ENCODE data around the gene UBE2C. TPM values are rescaled to one million over a fixed set of nuclear protein-coding genes. Genes with fewer than 3 reads are reported as not detected.
"Not testable (repeated sequence)": the region's sequence is repeated elsewhere in the genome, so short reads cannot be mapped to it uniquely, and the experiment has no call there.

UBE2C gene
- total RNA-seq, 1 donor from 2014 or later, result 202 TPM

DNA sequence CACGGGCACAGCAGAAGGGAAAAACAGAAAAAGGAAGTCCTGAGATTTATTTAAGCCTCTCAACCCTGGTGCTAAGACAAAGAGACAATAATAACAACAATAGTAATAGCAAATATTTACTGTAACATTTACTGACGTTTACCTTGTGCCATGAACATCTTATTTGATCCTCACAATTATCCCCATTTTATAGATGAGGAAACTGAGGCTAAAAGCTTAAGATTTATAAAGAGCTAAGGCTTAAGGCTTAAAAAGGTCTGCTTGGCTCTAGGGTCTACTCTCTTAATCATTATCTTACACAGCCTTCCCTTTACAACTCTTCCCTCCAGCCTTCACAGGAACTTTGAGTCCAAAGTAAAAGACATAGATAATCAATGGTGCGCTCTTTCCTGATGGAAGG is 24.1 kb upstream of the UBE2C start:
- TF ChIP-seq CTCF (conservative IDR thresholded peaks at IDR 0.05), result no peak
- Mint-ChIP-seq H3K27ac (ENCODE audit: unreplicated experiment) (no peak overlapping the region), H3K4me1 (peaks cover 15% of the 10 kb centered on the region), H3K36me3 (ENCODE audit: low read depth) (no peaks in the 10 kb centered on the region), H3K4me3 (peak overlapping the region; percentile 27), H3K27me3 (ENCODE audit: low read depth) (peaks cover 17% of the 10 kb centered on the region), H3K9me3 (no peaks in the 10 kb centered on the region)
- DNase-seq (ENCODE audit: low read depth, low spot score), result no peak

GRCh38 chr20:45792317-45793118 is 19.9 kb upstream of the UBE2C start:
- Mint-ChIP-seq H3K36me3 (ENCODE audit: low read depth) (peaks cover 6% of the 10 kb centered on the region), H3K4me3 (peak overlapping the region; percentile 86), H3K4me1 (peaks cover 15% of the 10 kb centered on the region), H3K9me3 (no peaks in the 10 kb centered on the region), H3K27me3 (ENCODE audit: low read depth) (peaks cover 8% of the 10 kb centered on the region), H3K27ac (ENCODE audit: unreplicated experiment) (peak overlapping the region; percentile 71)
- no peak for TF ChIP-seq CTCF (conservative IDR thresholded peaks at IDR 0.05)
- DNase-seq (ENCODE audit: low read depth, low spot score), result no peak

DNA sequence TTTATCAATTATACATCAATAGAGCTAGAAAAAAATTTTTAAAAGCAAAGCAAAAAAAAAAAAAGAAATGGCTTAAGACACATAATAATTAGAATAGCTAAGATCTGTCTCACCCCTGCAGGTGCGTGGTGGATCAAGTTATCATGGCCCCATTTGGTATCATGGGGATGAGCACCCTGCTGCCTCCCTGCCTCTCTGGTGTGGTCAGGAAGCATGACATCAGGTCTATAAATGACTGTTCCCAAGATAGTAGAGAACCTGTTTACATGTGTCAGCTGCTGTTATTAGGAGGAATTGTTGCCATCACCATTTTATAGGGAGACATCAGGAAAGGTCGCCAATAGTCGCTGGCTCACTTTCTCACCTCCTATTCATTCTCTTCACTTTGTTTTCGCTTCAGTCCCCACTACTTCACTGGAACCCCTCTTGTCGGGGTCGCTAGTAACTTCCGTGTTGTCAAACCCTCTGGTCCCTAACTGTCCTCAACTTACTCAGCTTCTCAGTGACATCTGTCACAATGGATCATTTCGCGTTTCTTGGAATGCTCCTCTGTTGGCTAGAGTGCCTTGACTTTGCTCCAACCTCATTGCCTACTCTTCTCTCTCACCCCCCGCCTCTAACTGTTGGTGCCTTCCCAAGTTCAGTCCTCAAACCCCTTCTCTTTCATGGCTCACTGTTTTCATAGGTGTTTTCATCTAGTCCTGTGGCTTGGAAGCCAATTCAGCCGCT is 15.9 kb upstream of the UBE2C start:
- no peak for TF ChIP-seq CTCF (conservative IDR thresholded peaks at IDR 0.05)
- Mint-ChIP-seq H3K27ac (ENCODE audit: unreplicated experiment) (no peak overlapping the region), H3K4me1 (peaks cover 10% of the 10 kb centered on the region), H3K9me3 (no peaks in the 10 kb centered on the region), H3K4me3 (no peak overlapping the region), H3K27me3 (ENCODE audit: low read depth) (peaks cover 2% of the 10 kb centered on the region), H3K36me3 (ENCODE audit: low read depth) (peaks cover 6% of the 10 kb centered on the region)
- DNase-seq (ENCODE audit: low read depth, low spot score), result no peak

- not testable (repeated sequence) for H3K36me3 Mint-ChIP-seq (ENCODE audit: low read depth); H3K9me3 Mint-ChIP-seq; H3K27me3 Mint-ChIP-seq (ENCODE audit: low read depth); H3K4me1 Mint-ChIP-seq; H3K4me3 Mint-ChIP-seq; H3K27ac Mint-ChIP-seq (ENCODE audit: unreplicated experiment); DNase-seq (ENCODE audit: low read depth, low spot score)
These were observed 14.9 kb upstream of the UBE2C start for GRCh38 chr20:45797510-45797909.

GRCh38 chr20:45797955-45798354 is 14.5 kb upstream of the UBE2C start:
- H3K36me3 Mint-ChIP-seq (ENCODE audit: low read depth); DNase-seq (ENCODE audit: low read depth, low spot score); H3K27ac Mint-ChIP-seq (ENCODE audit: unreplicated experiment); H3K4me3 Mint-ChIP-seq; H3K27me3 Mint-ChIP-seq (ENCODE audit: low read depth); H3K4me1 Mint-ChIP-seq; H3K9me3 Mint-ChIP-seq: not testable (repeated sequence)

GRCh38 chr20:45798935-45799642 is 13.4 kb upstream of the UBE2C start:
- TF ChIP-seq CTCF (conservative IDR thresholded peaks at IDR 0.05), result peak; percentile 71
- peak; percentile 62 for DNase-seq (ENCODE audit: low read depth, low spot score)
- no peaks in the 10 kb centered on the region for H3K9me3 Mint-ChIP-seq
- no peaks in the 10 kb centered on the region for H3K4me1 Mint-ChIP-seq
- no peak overlapping the region for H3K4me3 Mint-ChIP-seq
- H3K36me3 Mint-ChIP-seq (ENCODE audit: low read depth), result peaks cover 13% of the 10 kb centered on the region
- no peak overlapping the region for H3K27ac Mint-ChIP-seq (ENCODE audit: unreplicated experiment)
- no peaks in the 10 kb centered on the region for H3K27me3 Mint-ChIP-seq (ENCODE audit: low read depth)
